Astrocyte of the spinal cord (primary cell): Measurements from ENCODE around the gene RAX2.

ENCODE experiments used
- DNase-seq: peaks from one replicate; pipeline ENCODE4 v3.0.0; 2011; ENCODE audit warnings: low read depth, low spot score
- H3K4me3 ChIP-seq: 2 replicates; pipeline ENCODE4 v1.5.1; 2011; ENCODE audit warnings: low read depth, mild to moderate bottlenecking, low read length, moderate library complexity
- CTCF ChIP-seq: IDR thresholded peaks from 2 replicates; pipeline ENCODE4 v1.5.1; 2012; ENCODE audit warnings: low read depth, mild to moderate bottlenecking, low read length, inconsistent platforms
- in situ Hi-C: cut with HindIII; loops from 2 replicates; pipeline ENCODE4 v1.10.0; 2017; ENCODE audit warnings: low sequenced_read_pairs

The RAX2 gene

GRCh38 chr19:3773814-3774515 is 1.9 kb upstream of the RAX2 start:
- TF ChIP-seq CTCF, result no peak
- no peak overlapping the region for H3K4me3 ChIP-seq
- in situ Hi-C loops, result no loop called here
- DNase-seq, result no peak

- H3K4me3 ChIP-seq, result no peak overlapping the region
- no peak for DNase-seq
- in situ Hi-C loops, result no loop called here
- no peak for TF ChIP-seq CTCF
These were observed 775 bp downstream of the RAX2 start for GRCh38 chr19:3771000-3771905.

- DNase-seq, result no peak
- no peak overlapping the region for H3K4me3 ChIP-seq
- in situ Hi-C loops, result no loop called here
- no peak for TF ChIP-seq CTCF
These were observed 1.7 kb downstream of the RAX2 start for GRCh38 chr19:3770136-3770999.

- in situ Hi-C loops, result no loop called here
- no peak overlapping the region for H3K4me3 ChIP-seq
- DNase-seq, result no peak
- TF ChIP-seq CTCF, result no peak
These were observed 2.5 kb downstream of the RAX2 start for GRCh38 chr19:3769494-3769893.

GRCh38 chr19:3768748-3769099 is 3.3 kb downstream of the RAX2 start:
- in situ Hi-C loops, result no loop called here
- no peak for TF ChIP-seq CTCF
- DNase-seq, result no peak
- no peak overlapping the region for H3K4me3 ChIP-seq

- H3K4me3 ChIP-seq, result no peak overlapping the region
- TF ChIP-seq CTCF, result no peak
- in situ Hi-C loops, result no loop called here
- no peak for DNase-seq
These were observed 3.8 kb downstream of the RAX2 start for GRCh38 chr19:3768015-3768747.
